ENCODE measurements around the gene NDRG4.

DNA sequence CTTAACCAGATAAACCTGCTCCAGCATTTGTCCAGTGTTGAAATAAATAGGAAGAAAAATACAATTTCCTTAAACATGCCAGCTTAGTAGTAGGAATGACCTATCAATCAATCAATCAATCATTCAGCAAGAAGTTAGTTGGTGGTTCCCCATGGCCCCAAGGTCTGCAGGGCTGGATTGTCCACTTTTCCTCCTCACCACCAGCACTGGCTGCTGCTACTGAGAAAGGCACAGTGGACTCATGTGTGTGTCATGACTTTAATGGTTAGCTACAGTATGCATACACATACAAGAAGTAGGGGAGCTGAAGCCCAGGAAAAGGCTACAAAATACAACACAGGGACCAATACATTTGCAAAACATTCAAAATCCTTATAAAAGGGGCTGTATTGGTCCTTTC is 19.8 kb downstream of the NDRG4 start:
- no peak for TF ChIP-seq CTCF (IDR thresholded peaks at IDR 0.05)
- no peak for TF ChIP-seq POLR2A (IDR thresholded peaks at IDR 0.05)
